Right lobe of liver (tissue), 6 donors: ENCODE measurements around the gene RBM39. TPM values are rescaled to one million over a fixed set of nuclear protein-coding genes. Genes with fewer than 3 reads are reported as not detected.
"Not testable (repeated sequence)": the region's sequence is repeated elsewhere in the genome, so short reads cannot be mapped to it uniquely, and the experiment has no call there.

ENCODE experiments used
- ATAC-seq, 4 donors: fragments of 200-7000 bp; cut with Tn5 transposase; one replicate each; pipeline ENCODE4 v1.9.1; 2020; ENCODE audit warnings: mild to moderate bottlenecking in 4 of 4, moderate library complexity in 4 of 4
- DNase-seq, 3 donors: peaks; one replicate each; pipeline ENCODE4 v3.0.0-alpha.2; 2020
- H3K27ac ChIP-seq, 3 donors: fragments of 200-600 bp; one replicate each; pipeline ENCODE4 v1.8.0; 2022
- H3K27me3 ChIP-seq, 2 donors: fragments of 200-600 bp; one replicate each; pipeline ENCODE4 v1.8.0; 2022
- H3K36me3 ChIP-seq, 4 donors: fragments of 200-600 bp; sonication (generic) in 1 of 4; one replicate each; pipeline versions ENCODE4 v1.5.1 to v1.8.0; 2017 to 2022; ENCODE audit warnings: control low read depth in 1 of 4
- H3K4me1 ChIP-seq, 4 donors: fragments of 200-600 bp; sonication (generic) in 1 of 4; one replicate each; pipeline versions ENCODE4 v1.5.1 to v1.8.0; 2017 to 2022; ENCODE audit warnings: control low read depth in 1 of 4
- H3K4me3 ChIP-seq, 3 donors: fragments of 200-600 bp; one replicate each; pipeline ENCODE4 v1.8.0; 2022
- H3K9me3 ChIP-seq, 4 donors: fragments of 200-600 bp; sonication (generic) in 1 of 4; one replicate each; pipeline versions ENCODE4 v1.5.1 to v1.8.0; 2017 to 2022; ENCODE audit warnings: control low read depth in 1 of 4
- POLR2A ChIP-seq: fragments of 450-650 bp; IDR thresholded peaks from one replicate; pipeline ENCODE4 v1.6.1; 2017; ENCODE audit warnings: antibody characterized with exemption, mild to moderate bottlenecking
- WGBS: methylation state at CpG from one replicate; pipeline ENCODE4 v1.1.6; 2018; ENCODE audit warnings: low coverage, low lambda C conversion rate; ENCODE audit not compliant: insufficient coverage; ENCODE audit errors: missing lambda C conversion rate; 5-methylcytosine and 5-hydroxymethylcytosine counted together
- intact Hi-C, 2 donors: fragments of 100-400 bp; cut with DNase I; formaldehyde crosslinking; loops; one replicate each; pipeline versions ENCODE4 v1.11.2 to v1.14.1; 2022
- total RNA-seq, 6 experiments: library from RNA; depleted of rRNA in 2 of 6; stranded (reverse); fragments of >200 nt in 2 of 6; fragmentation: NEBNext Ultra II Directional in 3 of 6; extraction: Animal tissue kit (Norgen Biotek cat#: 25700) in 3 of 6; gene quantifications; one replicate each; pipeline versions ENCODE4 v1.1.0 to v1.2.4, GENCODE V29; 2016 to 2023
- TF ChIP-seq, protein P1 (sequence below), 4 donors: fragments of 200-600 bp in 3 of 4; fragments of 450-650 bp in 1 of 4; IDR thresholded peaks; one replicate each; pipeline versions ENCODE4 v1.5.1 to v1.8.0; 2016 to 2022; ENCODE audit warnings: antibody characterized with exemption in 4 of 4, mild to moderate bottlenecking in 2 of 4
- donor health status: DM: no; HTN: yes; CAD: no.
- donor health status: DM: no; HTN: no; CAD: no.
- donor health status: DM: no; HTN: no; CAD: no.
- donor health status: DM: no; HTN: yes; CAD: no.
- donor health status: DM: no; HTN: yes; CAD: no.

Gene RBM39
- total RNA-seq, 6 experiments from 2014 or later = 86.4 to 166 (median 120) TPM

- TF ChIP-seq, protein P1, sequence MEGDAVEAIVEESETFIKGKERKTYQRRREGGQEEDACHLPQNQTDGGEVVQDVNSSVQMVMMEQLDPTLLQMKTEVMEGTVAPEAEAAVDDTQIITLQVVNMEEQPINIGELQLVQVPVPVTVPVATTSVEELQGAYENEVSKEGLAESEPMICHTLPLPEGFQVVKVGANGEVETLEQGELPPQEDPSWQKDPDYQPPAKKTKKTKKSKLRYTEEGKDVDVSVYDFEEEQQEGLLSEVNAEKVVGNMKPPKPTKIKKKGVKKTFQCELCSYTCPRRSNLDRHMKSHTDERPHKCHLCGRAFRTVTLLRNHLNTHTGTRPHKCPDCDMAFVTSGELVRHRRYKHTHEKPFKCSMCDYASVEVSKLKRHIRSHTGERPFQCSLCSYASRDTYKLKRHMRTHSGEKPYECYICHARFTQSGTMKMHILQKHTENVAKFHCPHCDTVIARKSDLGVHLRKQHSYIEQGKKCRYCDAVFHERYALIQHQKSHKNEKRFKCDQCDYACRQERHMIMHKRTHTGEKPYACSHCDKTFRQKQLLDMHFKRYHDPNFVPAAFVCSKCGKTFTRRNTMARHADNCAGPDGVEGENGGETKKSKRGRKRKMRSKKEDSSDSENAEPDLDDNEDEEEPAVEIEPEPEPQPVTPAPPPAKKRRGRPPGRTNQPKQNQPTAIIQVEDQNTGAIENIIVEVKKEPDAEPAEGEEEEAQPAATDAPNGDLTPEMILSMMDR (IDR thresholded peaks at IDR 0.05) = no peak
- TF ChIP-seq POLR2A = no peak
- Histone ChIP-seq H3K4me1 (no peaks in the 10 kb centered on the region), H3K27me3 (no peaks in the 10 kb centered on the region), H3K36me3 (peaks cover 35 to 100% (median 81%) of the 10 kb centered on the region in 4 donors), H3K4me3 (no peak overlapping the region), H3K27ac (no peak overlapping the region), H3K9me3 (no peaks in the 10 kb centered on the region)
- ATAC-seq (no peak), DNase-seq (no peak)
- WGBS = 93% methylated on average over 3 of the region's 3 CpGs
- intact Hi-C loops = no loop called here
These were observed 20.8 kb downstream of the RBM39 start for GRCh38 chr20:35721219-35721618.

- Histone ChIP-seq H3K4me3 (no peak overlapping the region), H3K4me1 (no peaks in the 10 kb centered on the region), H3K27ac (no peak overlapping the region), H3K27me3 (no peaks in the 10 kb centered on the region), H3K36me3 (peaks cover 42 to 100% (median 81%) of the 10 kb centered on the region in 4 donors), H3K9me3 (no peaks in the 10 kb centered on the region)
- DNase-seq (no peak), ATAC-seq (no peak)
- WGBS = 88% methylated on average over 8 of the region's 13 CpGs
- TF ChIP-seq, protein P1 (IDR thresholded peaks at IDR 0.05) = no peak
- TF ChIP-seq POLR2A = no peak
- intact Hi-C loops = no loop called here
These were observed 21.6 kb downstream of the RBM39 start for GRCh38 chr20:35720165-35721123.

DNA sequence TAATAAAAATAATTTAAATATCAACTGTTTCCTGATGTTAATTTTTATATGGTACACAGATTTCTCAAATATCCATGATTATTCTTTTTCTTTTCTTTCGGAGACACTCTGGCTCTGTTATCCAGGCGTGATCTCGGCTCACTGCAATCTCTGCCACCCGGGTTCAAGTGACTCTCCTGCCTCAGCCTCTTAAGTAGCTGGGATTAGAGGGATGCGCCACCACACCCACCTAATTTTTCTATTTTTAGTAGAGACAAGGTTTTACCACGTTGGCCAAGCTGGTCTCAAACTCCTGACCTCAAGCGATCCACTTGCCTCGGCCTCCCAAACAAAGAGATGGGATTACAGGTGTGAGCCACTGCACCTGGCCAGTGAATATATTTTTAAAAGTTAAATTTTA is 22.3 kb downstream of the RBM39 start:
- no peaks in the 10 kb centered on the region for H3K4me1 ChIP-seq
- TF ChIP-seq POLR2A = no peak
- TF ChIP-seq, protein P1 (IDR thresholded peaks at IDR 0.05) = no peak
- peaks cover 45 to 100% (median 80%) of the 10 kb centered on the region in 4 donors for H3K36me3 ChIP-seq
- no peak overlapping the region for H3K27ac ChIP-seq
- intact Hi-C loops = loop anchor here in 1 of 2 donors (10.0 kb wide), 1 partner anchor 165 kb away; no protein-coding TSS in a partner anchor
- H3K4me3 ChIP-seq = no peak overlapping the region
- ATAC-seq (no peak), DNase-seq (no peak)
- 75% methylated on average over 8 of the region's 8 CpGs for WGBS
- no peaks in the 10 kb centered on the region for H3K9me3 ChIP-seq
- no peaks in the 10 kb centered on the region for H3K27me3 ChIP-seq

GRCh38 chr20:35718972-35719635 is 23.0 kb downstream of the RBM39 start:
- no peak for TF ChIP-seq POLR2A
- TF ChIP-seq, protein P1 (IDR thresholded peaks at IDR 0.05) = no peak
- no peak for ATAC-seq
- intact Hi-C loops = loop anchor here in 1 of 2 donors (10.0 kb wide), 1 partner anchor 166 kb away; no protein-coding TSS in a partner anchor
- no peaks in the 10 kb centered on the region for H3K4me1 ChIP-seq
- no peak for DNase-seq
- peaks cover 45 to 100% (median 80%) of the 10 kb centered on the region in 4 donors for H3K36me3 ChIP-seq
- no peak overlapping the region for H3K27ac ChIP-seq
- H3K27me3 ChIP-seq = no peaks in the 10 kb centered on the region
- H3K4me3 ChIP-seq = no peak overlapping the region
- no peaks in the 10 kb centered on the region for H3K9me3 ChIP-seq
- 84% methylated on average over 11 of the region's 12 CpGs for WGBS

DNA sequence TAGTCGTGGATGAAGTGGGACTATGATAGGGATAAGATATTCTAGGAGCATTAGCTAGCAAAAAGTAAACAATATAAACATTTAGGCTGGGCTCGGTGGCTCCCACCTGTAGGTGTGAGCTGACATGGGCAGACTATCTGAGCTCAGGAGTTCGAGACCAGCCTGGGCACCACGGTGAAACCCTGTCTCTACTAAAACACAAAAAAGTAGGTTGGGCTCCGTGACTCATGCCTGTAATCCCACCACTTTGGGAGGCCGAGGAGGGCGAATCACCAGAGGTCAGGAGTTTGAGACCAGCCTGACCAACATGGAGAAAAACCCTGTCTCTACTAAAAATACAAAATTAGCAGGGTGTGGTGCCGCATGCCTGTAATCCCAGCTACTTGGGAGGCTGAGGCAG is 23.7 kb downstream of the RBM39 start:
- H3K36me3 ChIP-seq = peaks cover 38 to 100% (median 81%) of the 10 kb centered on the region in 4 donors
- ATAC-seq, H3K4me1 ChIP-seq, DNase-seq, H3K27me3 ChIP-seq, H3K9me3 ChIP-seq, H3K4me3 ChIP-seq, H3K27ac ChIP-seq: not testable (repeated sequence)
- WGBS = 83% methylated on average over 3 of the region's 8 CpGs
- intact Hi-C loops = loop anchor here in 1 of 2 donors (10.0 kb wide), 1 partner anchor 166 kb away; no protein-coding TSS in a partner anchor
